Tibial artery (tissue), 4 donors: ENCODE data around the gene GRIA4.
"Not testable (repeated sequence)": the region's sequence is repeated elsewhere in the genome, so short reads cannot be mapped to it uniquely, and the experiment has no call there.

Experiments
- DNase-seq, 2 donors: peaks; one replicate each; pipeline ENCODE4 v3.0.0-alpha.2; 2019
- H3K27ac ChIP-seq, 2 donors: fragments of 200-600 bp; sonication (generic) in 1 of 2; 1 replicate in 1 of 2; 2 replicates in 1 of 2; pipeline ENCODE4 v1.5.1; 2018 to 2019; ENCODE audit warnings: mild to moderate bottlenecking in 1 of 2
- H3K27me3 ChIP-seq, 2 donors: fragments of 200-600 bp; sonication (generic) in 1 of 2; one replicate each; pipeline versions ENCODE4 v1.5.1 to v1.6.0; 2016 to 2019
- H3K36me3 ChIP-seq, 3 donors: fragments of 200-600 bp; sonication (generic) in 2 of 3; one replicate each; pipeline ENCODE4 v1.5.1; 2016 to 2019; ENCODE audit warnings: mild to moderate bottlenecking in 2 of 3
- H3K4me1 ChIP-seq, 4 donors: fragments of 200-600 bp; sonication (generic) in 2 of 4; 1 replicate in 3 of 4; 2 replicates in 1 of 4; pipeline ENCODE4 v1.5.1; 2016 to 2019
- H3K4me3 ChIP-seq, 2 donors: fragments of 200-600 bp; sonication (generic) in 1 of 2; 1 replicate in 1 of 2; 2 replicates in 1 of 2; pipeline ENCODE4 v1.5.1; 2018 to 2019; ENCODE audit warnings: mild to moderate bottlenecking in 2 of 2
- H3K9me3 ChIP-seq, 3 donors: fragments of 200-600 bp; sonication (generic) in 1 of 3; one replicate each; pipeline ENCODE4 v1.5.1; 2016 to 2019
- CTCF ChIP-seq, 2 experiments: fragments of 200-600 bp in 1 of 2; fragments of 450-650 bp in 1 of 2; IDR thresholded peaks; one replicate each; pipeline ENCODE4 v1.5.1; 2017 to 2019; ENCODE audit warnings: antibody characterized with exemption in 2 of 2, mild to moderate bottlenecking in 1 of 2, moderate library complexity in 1 of 2
- intact Hi-C: fragments of 100-400 bp; cut with DNase I; formaldehyde crosslinking; loops from one replicate; pipeline ENCODE4 v1.15.0; 2023; ENCODE audit warnings: low total_unique reads

The GRIA4 gene

GRCh38 chr11:105780781-105781525 is 171.1 kb downstream of the GRIA4 start:
- DNase-seq = no peak
- no peak for TF ChIP-seq CTCF (IDR thresholded peaks at IDR 0.05)
- no peak overlapping the region for H3K27ac ChIP-seq
- no peak overlapping the region for H3K4me3 ChIP-seq
- H3K9me3 ChIP-seq = no peaks in the 10 kb centered on the region
- H3K4me1 ChIP-seq = no peaks in the 10 kb centered on the region
- H3K27me3 ChIP-seq = no peaks in the 10 kb centered on the region
- intact Hi-C loops = no loop called here
- no peaks in the 10 kb centered on the region for H3K36me3 ChIP-seq

- H3K27ac ChIP-seq = no peak overlapping the region
- intact Hi-C loops = no loop called here
- H3K27me3 ChIP-seq = no peaks in the 10 kb centered on the region
- H3K36me3 ChIP-seq = no peaks in the 10 kb centered on the region
- H3K4me3 ChIP-seq = no peak overlapping the region
- H3K9me3 ChIP-seq = no peaks in the 10 kb centered on the region
- TF ChIP-seq CTCF (IDR thresholded peaks at IDR 0.05) = no peak
- no peaks in the 10 kb centered on the region for H3K4me1 ChIP-seq
- DNase-seq = no peak
These were observed 171.9 kb downstream of the GRIA4 start for GRCh38 chr11:105781807-105782206.

GRCh38 chr11:105783216-105783615 is 173.3 kb downstream of the GRIA4 start:
- DNase-seq = no peak
- Histone ChIP-seq H3K36me3 (no peaks in the 10 kb centered on the region), H3K27ac (no peak overlapping the region), H3K9me3 (no peaks in the 10 kb centered on the region), H3K27me3 (no peaks in the 10 kb centered on the region), H3K4me3 (no peak overlapping the region), H3K4me1 (no peaks in the 10 kb centered on the region)
- no peak for TF ChIP-seq CTCF (IDR thresholded peaks at IDR 0.05)
- intact Hi-C loops = no loop called here

- H3K36me3 ChIP-seq, intact Hi-C loops, H3K27ac ChIP-seq, DNase-seq, H3K4me3 ChIP-seq, H3K9me3 ChIP-seq, H3K27me3 ChIP-seq, H3K4me1 ChIP-seq: not testable (repeated sequence)
These were observed 176.0 kb downstream of the GRIA4 start for GRCh38 chr11:105785850-105786249.

- Histone ChIP-seq H3K9me3 (no peaks in the 10 kb centered on the region), H3K4me1 (no peaks in the 10 kb centered on the region), H3K4me3 (no peak overlapping the region), H3K27me3 (no peaks in the 10 kb centered on the region), H3K36me3 (no peaks in the 10 kb centered on the region), H3K27ac (no peak overlapping the region)
- intact Hi-C loops = no loop called here
- DNase-seq = no peak
- no peak for TF ChIP-seq CTCF (IDR thresholded peaks at IDR 0.05)
These were observed 176.9 kb downstream of the GRIA4 start for GRCh38 chr11:105786741-105787140.

GRCh38 chr11:105789579-105790420 is 179.9 kb downstream of the GRIA4 start:
- Histone ChIP-seq H3K27me3 (no peaks in the 10 kb centered on the region), H3K27ac (no peak overlapping the region), H3K4me3 (no peak overlapping the region), H3K36me3 (no peaks in the 10 kb centered on the region), H3K9me3 (no peaks in the 10 kb centered on the region), H3K4me1 (no peaks in the 10 kb centered on the region)
- intact Hi-C loops = no loop called here
- DNase-seq = no peak
- TF ChIP-seq CTCF (IDR thresholded peaks at IDR 0.05) = no peak
